Ishikawa (cell line): ENCODE measurements around the gene IFT172.

ENCODE experiments used
- CEBPB ChIP-seq: IDR thresholded peaks from 2 replicates; pipeline ENCODE4 v1.6.1; 2012
- CREB1 ChIP-seq: IDR thresholded peaks from 2 replicates; pipeline ENCODE4 v1.6.1; 2012; ENCODE audit warnings: low read depth
- EGR1 ChIP-seq: IDR thresholded peaks from 2 replicates; pipeline ENCODE4 v1.6.1; 2012
- EP300 ChIP-seq: IDR thresholded peaks from 2 replicates; pipeline ENCODE4 v1.6.1; 2012; ENCODE audit warnings: borderline replicate concordance
- FOXM1 ChIP-seq: IDR thresholded peaks from 2 replicates; pipeline ENCODE4 v1.6.1; 2012; ENCODE audit warnings: low read depth, borderline replicate concordance
- MAX ChIP-seq: IDR thresholded peaks from 2 replicates; pipeline ENCODE4 v1.6.1; 2012
- NFIC ChIP-seq: IDR thresholded peaks from 2 replicates; pipeline ENCODE4 v1.6.1; 2012
- RAD21 ChIP-seq: IDR thresholded peaks from 2 replicates; pipeline ENCODE4 v1.6.1; 2012; ENCODE audit warnings: low read depth
- TAF1 ChIP-seq: IDR thresholded peaks from 2 replicates; pipeline ENCODE4 v1.6.1; 2012; ENCODE audit warnings: low read depth, mild to moderate bottlenecking
- TCF12 ChIP-seq: IDR thresholded peaks from 2 replicates; pipeline ENCODE4 v1.6.1; 2012; ENCODE audit warnings: low read depth
- USF1 ChIP-seq: IDR thresholded peaks from 2 replicates; pipeline ENCODE4 v1.6.1; 2012
- YY1 ChIP-seq: IDR thresholded peaks from 2 replicates; pipeline ENCODE4 v1.6.1; 2012; ENCODE audit warnings: low read depth
- ZBTB7A ChIP-seq: IDR thresholded peaks from 2 replicates; pipeline ENCODE4 v1.6.1; 2012; ENCODE audit warnings: low read depth
- TF ChIP-seq, protein P1 (sequence below): IDR thresholded peaks from 2 replicates; pipeline ENCODE4 v1.6.1; 2012; ENCODE audit warnings: low read depth, mild to moderate bottlenecking

DNA sequence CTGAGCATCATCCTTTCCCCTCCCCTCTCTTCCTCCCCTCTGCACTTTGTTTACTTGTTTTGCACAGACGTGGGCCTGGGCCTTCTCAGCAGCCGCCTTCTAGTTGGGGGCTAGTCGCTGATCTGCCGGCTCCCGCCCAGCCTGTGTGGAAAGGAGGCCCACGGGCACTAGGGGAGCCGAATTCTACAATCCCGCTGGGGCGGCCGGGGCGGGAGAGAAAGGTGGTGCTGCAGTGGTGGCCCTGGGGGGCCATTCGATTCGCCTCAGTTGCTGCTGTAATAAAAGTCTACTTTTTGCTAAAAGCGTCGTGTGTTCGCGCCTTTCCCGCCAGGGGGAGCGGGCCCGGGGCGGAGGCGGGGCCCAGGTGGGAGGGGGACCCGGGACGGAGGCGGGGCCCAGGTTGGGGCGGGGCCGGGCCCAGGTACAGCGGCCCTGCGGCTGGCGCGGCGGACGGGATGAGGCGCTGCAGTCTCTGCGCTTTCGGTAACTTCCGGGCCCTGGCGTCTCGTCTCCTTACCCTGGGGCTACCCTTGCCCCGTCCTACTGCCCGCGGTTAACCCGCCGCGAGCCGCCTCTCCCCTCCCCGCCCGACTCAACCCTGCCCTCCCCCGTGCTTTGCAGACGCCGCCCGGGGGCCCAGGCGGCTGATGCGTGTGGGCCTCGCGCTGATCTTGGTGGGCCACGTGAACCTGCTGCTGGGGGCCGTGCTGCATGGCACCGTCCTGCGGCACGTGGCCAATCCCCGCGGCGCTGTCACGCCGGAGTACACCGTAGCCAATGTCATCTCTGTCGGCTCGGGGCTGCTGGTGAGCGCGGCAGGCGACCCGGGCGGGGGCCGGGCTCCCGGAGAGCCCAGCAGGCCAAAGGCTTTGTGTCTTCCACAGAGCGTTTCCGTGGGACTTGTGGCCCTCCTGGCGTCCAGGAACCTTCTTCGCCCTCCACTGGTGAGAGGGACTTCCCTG lies 47.3 kb downstream of the IFT172 start, which contains the start of gene KRTCAP3:
- no peak for TF ChIP-seq CEBPB
- no peak for TF ChIP-seq FOXM1
- TF ChIP-seq TAF1, result no peak
- TF ChIP-seq, protein P1, sequence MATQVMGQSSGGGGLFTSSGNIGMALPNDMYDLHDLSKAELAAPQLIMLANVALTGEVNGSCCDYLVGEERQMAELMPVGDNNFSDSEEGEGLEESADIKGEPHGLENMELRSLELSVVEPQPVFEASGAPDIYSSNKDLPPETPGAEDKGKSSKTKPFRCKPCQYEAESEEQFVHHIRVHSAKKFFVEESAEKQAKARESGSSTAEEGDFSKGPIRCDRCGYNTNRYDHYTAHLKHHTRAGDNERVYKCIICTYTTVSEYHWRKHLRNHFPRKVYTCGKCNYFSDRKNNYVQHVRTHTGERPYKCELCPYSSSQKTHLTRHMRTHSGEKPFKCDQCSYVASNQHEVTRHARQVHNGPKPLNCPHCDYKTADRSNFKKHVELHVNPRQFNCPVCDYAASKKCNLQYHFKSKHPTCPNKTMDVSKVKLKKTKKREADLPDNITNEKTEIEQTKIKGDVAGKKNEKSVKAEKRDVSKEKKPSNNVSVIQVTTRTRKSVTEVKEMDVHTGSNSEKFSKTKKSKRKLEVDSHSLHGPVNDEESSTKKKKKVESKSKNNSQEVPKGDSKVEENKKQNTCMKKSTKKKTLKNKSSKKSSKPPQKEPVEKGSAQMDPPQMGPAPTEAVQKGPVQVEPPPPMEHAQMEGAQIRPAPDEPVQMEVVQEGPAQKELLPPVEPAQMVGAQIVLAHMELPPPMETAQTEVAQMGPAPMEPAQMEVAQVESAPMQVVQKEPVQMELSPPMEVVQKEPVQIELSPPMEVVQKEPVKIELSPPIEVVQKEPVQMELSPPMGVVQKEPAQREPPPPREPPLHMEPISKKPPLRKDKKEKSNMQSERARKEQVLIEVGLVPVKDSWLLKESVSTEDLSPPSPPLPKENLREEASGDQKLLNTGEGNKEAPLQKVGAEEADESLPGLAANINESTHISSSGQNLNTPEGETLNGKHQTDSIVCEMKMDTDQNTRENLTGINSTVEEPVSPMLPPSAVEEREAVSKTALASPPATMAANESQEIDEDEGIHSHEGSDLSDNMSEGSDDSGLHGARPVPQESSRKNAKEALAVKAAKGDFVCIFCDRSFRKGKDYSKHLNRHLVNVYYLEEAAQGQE, result no peak
- TF ChIP-seq USF1, result peak; percentile 33; the same call in 1 of the 2 replicates
- TF ChIP-seq EGR1, result no peak
- TF ChIP-seq RAD21, result no peak
- no peak for TF ChIP-seq YY1
- TF ChIP-seq NFIC, result no peak
- no peak for TF ChIP-seq CREB1
- no peak for TF ChIP-seq TCF12
- no peak for TF ChIP-seq EP300
- TF ChIP-seq MAX, result peak; percentile 89
- TF ChIP-seq ZBTB7A, result no peak
